ENCODE measurements around the gene MASP2. TPM values are rescaled to one million over a fixed set of nuclear protein-coding genes. Genes with fewer than 3 reads are reported as not detected.
"Not testable (repeated sequence)": the region's sequence is repeated elsewhere in the genome, so short reads cannot be mapped to it uniquely, and the experiment has no call there.

MASP2 gene
- total RNA-seq, 2 donors from 2014 or later = 0.43 TPM; not detected in 1

GRCh38 chr1:11031624-11032262 is 15.3 kb downstream of the MASP2 start:
- no peak for ATAC-seq (replicated peaks)
- no peaks in the 10 kb centered on the region for H3K27me3 Mint-ChIP-seq
- no peaks in the 10 kb centered on the region for H3K9me3 Mint-ChIP-seq
- H3K36me3 Mint-ChIP-seq (ENCODE audit: low read depth) = peaks cover 19% of the 10 kb centered on the region
- no peaks in the 10 kb centered on the region for H3K4me1 Mint-ChIP-seq
- no peak overlapping the region for H3K27ac Mint-ChIP-seq
- no peak overlapping the region for H3K4me3 Mint-ChIP-seq

GRCh38 chr1:11030865-11031264 is 16.2 kb downstream of the MASP2 start:
- Mint-ChIP-seq H3K4me3 (no peak overlapping the region), H3K4me1 (no peaks in the 10 kb centered on the region), H3K9me3 (no peaks in the 10 kb centered on the region), H3K27me3 (no peaks in the 10 kb centered on the region), H3K36me3 (ENCODE audit: low read depth) (peaks cover 28% of the 10 kb centered on the region), H3K27ac (no peak overlapping the region)
- no peak for ATAC-seq (replicated peaks)

- H3K27ac Mint-ChIP-seq = peak overlapping the region; percentile 75
- no peak for ATAC-seq (replicated peaks)
- peaks cover 12% of the 10 kb centered on the region for H3K4me1 Mint-ChIP-seq
- H3K9me3 Mint-ChIP-seq = no peaks in the 10 kb centered on the region
- H3K27me3 Mint-ChIP-seq = no peaks in the 10 kb centered on the region
- no peak overlapping the region for H3K4me3 Mint-ChIP-seq
- H3K36me3 Mint-ChIP-seq (ENCODE audit: low read depth) = peaks cover 56% of the 10 kb centered on the region
These were observed 19.0 kb downstream of the MASP2 start for GRCh38 chr1:11028018-11028417.

- peak overlapping the region; percentile 75 for H3K27ac Mint-ChIP-seq
- H3K9me3 Mint-ChIP-seq = no peaks in the 10 kb centered on the region
- H3K27me3 Mint-ChIP-seq = no peaks in the 10 kb centered on the region
- H3K36me3 Mint-ChIP-seq (ENCODE audit: low read depth) = peaks cover 63% of the 10 kb centered on the region
- H3K4me1 Mint-ChIP-seq = peaks cover 12% of the 10 kb centered on the region
- no peak for ATAC-seq (replicated peaks)
- H3K4me3 Mint-ChIP-seq = no peak overlapping the region
These were observed 19.7 kb downstream of the MASP2 start for GRCh38 chr1:11027316-11027715.

- Mint-ChIP-seq H3K27ac (peak overlapping the region; percentile 75), H3K9me3 (no peaks in the 10 kb centered on the region), H3K4me3 (no peak overlapping the region), H3K27me3 (no peaks in the 10 kb centered on the region), H3K4me1 (peaks cover 16% of the 10 kb centered on the region), H3K36me3 (ENCODE audit: low read depth) (peaks cover 67% of the 10 kb centered on the region)
- ATAC-seq (replicated peaks) = no peak
These were observed 20.1 kb downstream of the MASP2 start for GRCh38 chr1:11026903-11027302.

- no peak for ATAC-seq (replicated peaks)
- Mint-ChIP-seq H3K4me3 (no peak overlapping the region), H3K36me3 (ENCODE audit: low read depth) (peaks cover 76% of the 10 kb centered on the region), H3K27ac (peak overlapping the region; percentile 75), H3K9me3 (no peaks in the 10 kb centered on the region), H3K4me1 (peaks cover 18% of the 10 kb centered on the region), H3K27me3 (no peaks in the 10 kb centered on the region)
These were observed 21.0 kb downstream of the MASP2 start for GRCh38 chr1:11026052-11026451.

GRCh38 chr1:11025618-11026017 is 21.4 kb downstream of the MASP2 start:
- Mint-ChIP-seq H3K9me3 (no peaks in the 10 kb centered on the region), H3K4me3 (no peak overlapping the region), H3K4me1 (peaks cover 18% of the 10 kb centered on the region), H3K27me3 (no peaks in the 10 kb centered on the region), H3K36me3 (ENCODE audit: low read depth) (peaks cover 80% of the 10 kb centered on the region), H3K27ac (peak overlapping the region; percentile 75)
- ATAC-seq (replicated peaks) = no peak

GRCh38 chr1:11024874-11025203 is 22.2 kb downstream of the MASP2 start:
- Mint-ChIP-seq H3K27ac (peak overlapping the region; percentile 61), H3K4me1 (peaks cover 18% of the 10 kb centered on the region), H3K4me3 (no peak overlapping the region), H3K27me3 (no peaks in the 10 kb centered on the region), H3K36me3 (ENCODE audit: low read depth) (peaks cover 88% of the 10 kb centered on the region), H3K9me3 (no peaks in the 10 kb centered on the region)
- ATAC-seq (replicated peaks) = peak; percentile 24

GRCh38 chr1:11024154-11024873 is 22.7 kb downstream of the MASP2 start:
- H3K4me3 Mint-ChIP-seq = no peak overlapping the region
- ATAC-seq (replicated peaks) = no peak
- peak overlapping the region; percentile 61 for H3K27ac Mint-ChIP-seq
- no peaks in the 10 kb centered on the region for H3K27me3 Mint-ChIP-seq
- no peaks in the 10 kb centered on the region for H3K9me3 Mint-ChIP-seq
- peaks cover 18% of the 10 kb centered on the region for H3K4me1 Mint-ChIP-seq
- H3K36me3 Mint-ChIP-seq (ENCODE audit: low read depth) = peaks cover 92% of the 10 kb centered on the region

- no peak overlapping the region for H3K4me3 Mint-ChIP-seq
- no peak for ATAC-seq (replicated peaks)
- no peaks in the 10 kb centered on the region for H3K27me3 Mint-ChIP-seq
- peak overlapping the region; percentile 16 for H3K27ac Mint-ChIP-seq
- H3K9me3 Mint-ChIP-seq = no peaks in the 10 kb centered on the region
- peaks cover 98% of the 10 kb centered on the region for H3K36me3 Mint-ChIP-seq (ENCODE audit: low read depth)
- H3K4me1 Mint-ChIP-seq = peaks cover 18% of the 10 kb centered on the region
These were observed 23.8 kb downstream of the MASP2 start for GRCh38 chr1:11023201-11023600.

- Mint-ChIP-seq H3K9me3 (no peaks in the 10 kb centered on the region), H3K27ac (no peak overlapping the region), H3K4me1 (peaks cover 18% of the 10 kb centered on the region), H3K36me3 (ENCODE audit: low read depth) (peaks cover 100% of the 10 kb centered on the region), H3K4me3 (no peak overlapping the region), H3K27me3 (no peaks in the 10 kb centered on the region)
- no peak for ATAC-seq (replicated peaks)
These were observed 27.1 kb downstream of the MASP2 start for GRCh38 chr1:11019971-11020370.

GRCh38 chr1:11019358-11019757 is 27.7 kb downstream of the MASP2 start:
- H3K27me3 Mint-ChIP-seq; H3K4me3 Mint-ChIP-seq; ATAC-seq (replicated peaks); H3K27ac Mint-ChIP-seq; H3K9me3 Mint-ChIP-seq: not testable (repeated sequence)
- Mint-ChIP-seq H3K4me1 (peaks cover 15% of the 10 kb centered on the region), H3K36me3 (ENCODE audit: low read depth) (peaks cover 100% of the 10 kb centered on the region)

GRCh38 chr1:11013160-11013531 is 33.9 kb downstream of the MASP2 start:
- H3K36me3 Mint-ChIP-seq (ENCODE audit: low read depth) = peaks cover 59% of the 10 kb centered on the region
- ATAC-seq (replicated peaks) = peak; percentile 14
- no peaks in the 10 kb centered on the region for H3K9me3 Mint-ChIP-seq
- peak overlapping the region; percentile 100 for H3K27ac Mint-ChIP-seq
- peak overlapping the region; percentile 94 for H3K4me3 Mint-ChIP-seq
- H3K4me1 Mint-ChIP-seq = no peaks in the 10 kb centered on the region
- H3K27me3 Mint-ChIP-seq = no peaks in the 10 kb centered on the region

GRCh38 chr1:11012260-11013159 is 34.5 kb downstream of the MASP2 start, which contains the start of gene TARDBP:
TARDBP (plus strand) TSS chr1:11012654; CDS start chr1:11013728, 1,074 bp downstream.
- H3K27me3 Mint-ChIP-seq = no peaks in the 10 kb centered on the region
- H3K9me3 Mint-ChIP-seq = no peaks in the 10 kb centered on the region
- ATAC-seq (replicated peaks) = peak; percentile 92
- peak within 1 kb of the TSS; percentile 94 for H3K4me3 Mint-ChIP-seq
- H3K36me3 Mint-ChIP-seq (ENCODE audit: low read depth) = peaks cover 53% of the 10 kb centered on the region
- H3K27ac Mint-ChIP-seq = peak within 1 kb of the TSS; percentile 100
- no peaks in the 10 kb centered on the region for H3K4me1 Mint-ChIP-seq

All from activated T-helper 17 cell treated with anti-CD3 and anti-CD28 coated beads, Interleukin-2, amount 50 U/mL, for 72 hours (primary cell).